ENCODE measurements around the gene GLB1L3.
"Not testable (repeated sequence)": the region's sequence is repeated elsewhere in the genome, so short reads cannot be mapped to it uniquely, and the experiment has no call there.

Gene GLB1L3

GRCh38 chr11:134338654-134339053 is 62.5 kb downstream of the GLB1L3 start:
- TF ChIP-seq CTCF (IDR thresholded peaks at IDR 0.05; ENCODE audit: low read depth, low read length, missing control alignments): no peak
- DNase-seq (ENCODE audit: low read depth): no peak
- H3K4me3 ChIP-seq (ENCODE audit: low read depth, low read length): no peak overlapping the region
- in situ Hi-C loops (cut with HindIII; ENCODE audit: low sequenced_read_pairs): no loop called here

- DNase-seq (ENCODE audit: low read depth): no peak
- in situ Hi-C loops (cut with HindIII; ENCODE audit: low sequenced_read_pairs): no loop called here
- no peak for TF ChIP-seq CTCF (IDR thresholded peaks at IDR 0.05; ENCODE audit: low read depth, low read length, missing control alignments)
- H3K4me3 ChIP-seq (ENCODE audit: low read depth, low read length): no peak overlapping the region
These were observed 63.6 kb downstream of the GLB1L3 start for GRCh38 chr11:134339756-134340155.

GRCh38 chr11:134340354-134340964 is 64.3 kb downstream of the GLB1L3 start:
- no peak for TF ChIP-seq CTCF (IDR thresholded peaks at IDR 0.05; ENCODE audit: low read depth, low read length, missing control alignments)
- no peak for DNase-seq (ENCODE audit: low read depth)
- H3K4me3 ChIP-seq (ENCODE audit: low read depth, low read length): no peak overlapping the region
- in situ Hi-C loops (cut with HindIII; ENCODE audit: low sequenced_read_pairs): no loop called here

GRCh38 chr11:134341805-134342571 is 65.8 kb downstream of the GLB1L3 start:
- in situ Hi-C loops (cut with HindIII; ENCODE audit: low sequenced_read_pairs): no loop called here
- DNase-seq (ENCODE audit: low read depth): no peak
- TF ChIP-seq CTCF (IDR thresholded peaks at IDR 0.05; ENCODE audit: low read depth, low read length, missing control alignments): no peak
- no peak overlapping the region for H3K4me3 ChIP-seq (ENCODE audit: low read depth, low read length)

- no peak overlapping the region for H3K4me3 ChIP-seq (ENCODE audit: low read depth, low read length)
- no peak for DNase-seq (ENCODE audit: low read depth)
- TF ChIP-seq CTCF (IDR thresholded peaks at IDR 0.05; ENCODE audit: low read depth, low read length, missing control alignments): no peak
- in situ Hi-C loops (cut with HindIII; ENCODE audit: low sequenced_read_pairs): no loop called here
These were observed 66.6 kb downstream of the GLB1L3 start for GRCh38 chr11:134342572-134343340.

- H3K4me3 ChIP-seq (ENCODE audit: low read depth, low read length): no peak overlapping the region
- TF ChIP-seq CTCF (IDR thresholded peaks at IDR 0.05; ENCODE audit: low read depth, low read length, missing control alignments): no peak
- DNase-seq (ENCODE audit: low read depth): no peak
- in situ Hi-C loops (cut with HindIII; ENCODE audit: low sequenced_read_pairs): no loop called here
These were observed 67.5 kb downstream of the GLB1L3 start for GRCh38 chr11:134343646-134344045.

GRCh38 chr11:134344497-134345236 is 68.5 kb downstream of the GLB1L3 start:
- in situ Hi-C loops (cut with HindIII; ENCODE audit: low sequenced_read_pairs); H3K4me3 ChIP-seq (ENCODE audit: low read depth, low read length); DNase-seq (ENCODE audit: low read depth): not testable (repeated sequence)

Measured in astrocyte of the cerebellum (primary cell).